Body of pancreas (tissue), 4 donors: Measurements from ENCODE around the gene LIN7C.

Source experiments
- CTCF ChIP-seq, 7 experiments: fragments of 450-650 bp in 4 of 7; fragments of 200-600 bp in 3 of 7; sonication (generic) in 3 of 7; IDR thresholded peaks; one replicate each; pipeline ENCODE4 v1.5.1; 2016 to 2019; ENCODE audit warnings: antibody characterized with exemption in 7 of 7
- POLR2A ChIP-seq, 3 donors: fragments of 450-650 bp; IDR thresholded peaks; one replicate each; pipeline ENCODE4 v1.6.1; 2016; ENCODE audit warnings: antibody characterized with exemption in 3 of 3, mild to moderate bottlenecking in 2 of 3

GRCh38 chr11:27445625-27446024 lies 60.9 kb downstream of the LIN7C start:
- no peak for TF ChIP-seq CTCF (IDR thresholded peaks at IDR 0.05)
- no peak for TF ChIP-seq POLR2A (IDR thresholded peaks at IDR 0.05)
